Measurements from ENCODE around the gene AGBL2.

- TF ChIP-seq CTCF (IDR thresholded peaks at IDR 0.05) (no peak), POLR2AphosphoS5 (IDR thresholded peaks at IDR 0.05) (no peak)
Measured at GRCh38 chr11:47611348-47611794, 103.8 kb downstream of the AGBL2 start.
